Measurements from ENCODE around the gene SMPD1. TPM values are rescaled to one million over a fixed set of nuclear protein-coding genes. Genes with fewer than 3 reads are reported as not detected.

SMPD1 gene
- total RNA-seq, 1 donor from 2014 or later = 25.2 TPM

GRCh38 chr11:6413791-6414201 lies 23.5 kb downstream of the SMPD1 start:
- no peak for FAIRE-seq

DNA sequence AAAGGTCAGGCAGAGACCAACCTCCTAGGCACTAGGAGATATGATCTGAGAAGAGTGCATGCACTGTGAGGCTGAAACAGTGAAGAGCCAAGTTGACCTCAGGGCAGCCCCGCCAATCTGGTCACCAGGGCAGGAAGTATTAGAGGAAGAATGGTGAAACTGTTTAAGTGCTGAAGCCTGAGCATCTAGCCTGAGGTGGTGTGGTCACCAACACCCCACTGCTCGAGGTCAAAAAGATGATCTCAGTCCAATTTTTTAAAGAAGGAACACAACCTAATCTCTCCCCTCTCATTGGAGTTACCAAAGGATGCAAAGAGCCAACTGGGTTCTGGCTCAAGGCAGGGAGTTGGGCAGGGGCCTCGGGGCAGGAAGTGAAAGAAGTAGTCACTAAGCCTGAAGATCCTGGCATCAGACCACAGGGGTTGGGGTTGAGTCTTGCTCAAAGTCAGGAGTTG lies 24.6 kb downstream of the SMPD1 start:
- no peaks in the 10 kb centered on the region for H3K9me3 Mint-ChIP-seq (ENCODE audit: unreplicated experiment)
- TF ChIP-seq EZH2 (IDR thresholded peaks at IDR 0.05; ENCODE audit: insufficient read depth, low read length) = no peak
- no peak for TF ChIP-seq CTCF (IDR thresholded peaks at IDR 0.05; ENCODE audit: insufficient read depth, low read depth, low read length)
- Histone ChIP-seq H4K20me1 (ENCODE audit: insufficient read depth, low read length) (peaks cover 49% of the 10 kb centered on the region), H3K4me2 (ENCODE audit: low read length) (no peak overlapping the region), H3K4me3 (ENCODE audit: insufficient read depth, low read depth, low read length) (no peak overlapping the region), H3K27me3 (ENCODE audit: insufficient read depth, low read length) (no peaks in the 10 kb centered on the region), H3K9me3 (ENCODE audit: insufficient read depth, low read depth, low read length) (no peaks in the 10 kb centered on the region), H3K79me2 (ENCODE audit: insufficient read depth, low read length) (peaks cover 27% of the 10 kb centered on the region), H3K4me1 (ENCODE audit: insufficient read depth, low read length) (peaks cover 7% of the 10 kb centered on the region), H3K9ac (ENCODE audit: low read length) (no peak overlapping the region), H2AFZ (ENCODE audit: low read depth, low read length) (no peak overlapping the region), H3K36me3 (ENCODE audit: insufficient read depth, low read length) (no peaks in the 10 kb centered on the region), H3K27ac (ENCODE audit: low read depth, low read length) (no peak overlapping the region)
- H3K27me3 Mint-ChIP-seq (ENCODE audit: low read depth, unreplicated experiment) = no peaks in the 10 kb centered on the region
- peaks cover 4% of the 10 kb centered on the region for H3K36me3 Mint-ChIP-seq (ENCODE audit: low read depth, unreplicated experiment)
- FAIRE-seq (no peak), DNase-seq (ENCODE audit: low read depth) (no peak)
- H3K4me1 Mint-ChIP-seq (ENCODE audit: low read depth, unreplicated experiment) = peaks cover 4% of the 10 kb centered on the region
- H3K27ac Mint-ChIP-seq (ENCODE audit: unreplicated experiment) = no peak overlapping the region
- no peak overlapping the region for H3K4me3 Mint-ChIP-seq (ENCODE audit: unreplicated experiment)

More at GRCh38 chr11:6413791-6414201, 23.5 kb downstream of the SMPD1 start:
- Histone ChIP-seq H3K36me3 (ENCODE audit: insufficient read depth, low read length) (no peaks in the 10 kb centered on the region), H3K4me1 (ENCODE audit: insufficient read depth, low read length) (peaks cover 2% of the 10 kb centered on the region), H3K9ac (ENCODE audit: low read length) (no peak overlapping the region), H3K27me3 (ENCODE audit: insufficient read depth, low read length) (no peaks in the 10 kb centered on the region), H3K9me3 (ENCODE audit: insufficient read depth, low read depth, low read length) (no peaks in the 10 kb centered on the region), H2AFZ (ENCODE audit: low read depth, low read length) (no peak overlapping the region), H4K20me1 (ENCODE audit: insufficient read depth, low read length) (peaks cover 49% of the 10 kb centered on the region), H3K4me2 (ENCODE audit: low read length) (no peak overlapping the region), H3K4me3 (ENCODE audit: insufficient read depth, low read depth, low read length) (no peak overlapping the region), H3K27ac (ENCODE audit: low read depth, low read length) (no peak overlapping the region), H3K79me2 (ENCODE audit: insufficient read depth, low read length) (peaks cover 27% of the 10 kb centered on the region)
- Mint-ChIP-seq H3K4me3 (ENCODE audit: unreplicated experiment) (no peak overlapping the region), H3K27me3 (ENCODE audit: low read depth, unreplicated experiment) (no peaks in the 10 kb centered on the region), H3K36me3 (ENCODE audit: low read depth, unreplicated experiment) (peaks cover 6% of the 10 kb centered on the region), H3K9me3 (ENCODE audit: unreplicated experiment) (no peaks in the 10 kb centered on the region), H3K27ac (ENCODE audit: unreplicated experiment) (no peak overlapping the region), H3K4me1 (ENCODE audit: low read depth, unreplicated experiment) (peaks cover 4% of the 10 kb centered on the region)
- DNase-seq (ENCODE audit: low read depth) = no peak
- no peak for TF ChIP-seq EZH2 (IDR thresholded peaks at IDR 0.05; ENCODE audit: insufficient read depth, low read length)
- no peak for TF ChIP-seq CTCF (IDR thresholded peaks at IDR 0.05; ENCODE audit: insufficient read depth, low read depth, low read length)

DNA sequence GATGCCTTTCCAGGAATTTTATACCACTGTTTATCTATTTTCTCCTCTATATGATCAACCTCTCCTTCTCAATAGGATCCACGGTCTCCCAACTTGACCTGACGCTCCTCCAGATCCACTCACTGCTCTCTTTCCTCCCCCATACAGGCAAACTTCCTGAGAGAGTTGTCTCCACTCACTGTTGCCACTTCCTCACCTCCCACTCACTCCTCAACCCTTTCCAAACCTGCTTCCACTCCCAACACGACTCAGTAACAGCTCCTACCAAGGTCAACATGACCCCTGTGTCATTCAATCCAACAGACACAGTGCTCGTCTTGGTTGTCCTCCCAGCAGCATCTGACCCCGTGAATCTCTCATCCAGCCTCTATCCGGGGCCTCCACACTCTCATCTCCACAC lies 25.5 kb downstream of the SMPD1 start:
- DNase-seq (ENCODE audit: low read depth) = no peak
- Histone ChIP-seq H3K79me2 (ENCODE audit: insufficient read depth, low read length) (peaks cover 27% of the 10 kb centered on the region), H3K4me3 (ENCODE audit: insufficient read depth, low read depth, low read length) (no peak overlapping the region), H2AFZ (ENCODE audit: low read depth, low read length) (no peak overlapping the region), H3K9ac (ENCODE audit: low read length) (no peak overlapping the region), H3K4me2 (ENCODE audit: low read length) (no peak overlapping the region), H3K27me3 (ENCODE audit: insufficient read depth, low read length) (no peaks in the 10 kb centered on the region), H4K20me1 (ENCODE audit: insufficient read depth, low read length) (peaks cover 49% of the 10 kb centered on the region), H3K36me3 (ENCODE audit: insufficient read depth, low read length) (no peaks in the 10 kb centered on the region), H3K9me3 (ENCODE audit: insufficient read depth, low read depth, low read length) (no peaks in the 10 kb centered on the region), H3K27ac (ENCODE audit: low read depth, low read length) (no peak overlapping the region), H3K4me1 (ENCODE audit: insufficient read depth, low read length) (peaks cover 7% of the 10 kb centered on the region)
- Mint-ChIP-seq H3K27me3 (ENCODE audit: low read depth, unreplicated experiment) (no peaks in the 10 kb centered on the region), H3K4me3 (ENCODE audit: unreplicated experiment) (no peak overlapping the region), H3K9me3 (ENCODE audit: unreplicated experiment) (no peaks in the 10 kb centered on the region), H3K36me3 (ENCODE audit: low read depth, unreplicated experiment) (peaks cover under 1% of the 10 kb centered on the region), H3K27ac (ENCODE audit: unreplicated experiment) (no peak overlapping the region), H3K4me1 (ENCODE audit: low read depth, unreplicated experiment) (peaks cover 6% of the 10 kb centered on the region)
- FAIRE-seq = no peak
- TF ChIP-seq CTCF (IDR thresholded peaks at IDR 0.05; ENCODE audit: insufficient read depth, low read depth, low read length) = no peak
- no peak for TF ChIP-seq EZH2 (IDR thresholded peaks at IDR 0.05; ENCODE audit: insufficient read depth, low read length)
